Posterior cingulate gyrus (tissue), 11 donors: ENCODE data around the gene HRG.

Experiments
- DNase-seq, 10 donors: peaks; one replicate each; pipeline versions ENCODE4 v3.0.0 to v3.0.0-alpha.2; 2020 to 2021; ENCODE audit warnings: mixed read lengths in 3 of 10
- intact Hi-C: fragments of 100-400 bp; cut with DNase I; formaldehyde crosslinking; loops from one replicate; pipeline ENCODE4 v1.15.1; 2023

Gene HRG

DNA sequence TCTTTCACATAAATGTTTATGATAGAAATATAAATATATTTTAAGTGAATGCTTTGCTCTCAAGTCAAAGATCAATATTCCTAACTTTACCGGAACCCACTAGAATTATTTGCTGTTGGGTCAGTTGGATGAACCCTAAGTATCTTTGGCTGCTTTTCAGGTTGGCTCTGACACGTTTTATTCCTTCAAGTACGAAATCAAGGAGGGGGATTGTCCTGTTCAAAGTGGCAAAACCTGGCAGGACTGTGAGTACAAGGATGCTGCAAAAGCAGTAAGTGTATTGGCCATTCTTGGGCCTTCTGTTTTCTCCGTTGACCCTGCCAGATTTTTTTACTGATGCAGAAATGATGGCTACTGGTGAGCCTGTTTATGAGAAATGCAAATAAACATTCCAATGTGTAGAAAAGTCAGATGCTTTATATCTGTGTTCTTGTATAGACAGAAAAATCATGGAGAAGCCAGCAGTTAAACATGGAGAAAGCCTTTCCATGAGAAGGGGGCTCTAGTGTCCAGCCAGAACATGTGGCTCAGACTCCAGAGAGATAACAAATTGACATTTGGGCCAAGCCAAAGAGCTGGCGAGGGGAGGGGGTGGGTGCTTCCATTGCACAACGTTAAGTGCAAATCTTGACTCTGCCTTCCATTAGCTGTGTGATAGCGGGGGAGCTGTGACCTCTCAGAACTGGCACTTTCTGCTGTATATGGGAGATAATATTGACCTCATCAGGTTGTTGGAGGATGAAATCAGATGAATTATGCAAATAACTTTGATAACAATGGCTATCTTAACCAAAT, 54.3 kb downstream of the HRG start:
- DNase-seq, result no peak
- intact Hi-C loops, result no loop called here

DNA sequence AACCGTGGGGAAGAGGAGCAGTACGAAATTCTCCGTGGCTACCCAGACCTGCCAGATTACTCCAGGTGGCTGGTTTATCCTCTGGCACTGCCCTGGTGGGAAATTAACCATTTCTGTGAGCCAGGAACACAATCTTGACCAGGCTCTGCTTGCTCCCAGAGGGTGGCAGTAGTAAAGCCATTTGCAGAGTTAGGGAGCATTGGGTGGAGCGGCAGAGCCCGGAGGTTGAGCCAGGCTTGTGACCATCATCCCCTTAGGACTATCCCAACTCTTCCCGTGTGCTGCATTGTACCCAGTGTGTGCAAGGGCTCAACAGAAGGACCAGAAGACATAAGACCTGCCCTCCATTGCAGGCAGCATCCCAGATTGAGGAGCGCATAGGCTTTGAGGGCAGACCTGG, 56.6 kb downstream of the HRG start:
- intact Hi-C loops, result no loop called here
- no peak for DNase-seq

DNA sequence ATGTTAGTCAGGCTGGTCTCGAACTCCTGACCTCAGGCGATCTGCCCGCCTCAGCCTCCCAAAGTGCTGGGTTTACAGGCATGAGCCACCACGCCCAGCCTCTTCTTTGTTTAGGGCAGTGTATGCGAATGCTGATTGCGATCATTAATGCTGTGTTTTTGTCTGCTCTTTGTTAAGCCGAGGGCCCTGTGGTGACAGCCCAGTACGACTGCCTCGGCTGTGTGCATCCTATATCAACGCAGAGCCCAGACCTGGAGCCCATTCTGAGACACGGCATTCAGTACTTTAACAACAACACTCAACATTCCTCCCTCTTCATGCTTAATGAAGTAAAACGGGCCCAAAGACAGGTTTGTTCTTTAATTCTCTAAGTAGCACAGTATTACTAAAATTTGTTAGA, 59.1 kb downstream of the HRG start:
- no peak for DNase-seq
- intact Hi-C loops, result no loop called here
